SK-N-SH treated with all-trans-retinoic acid at 6 μM for 48 hours (cell line): ENCODE measurements around the gene UBR2.

Source experiments
- ATAC-seq: fragments of 200-7000 bp; cut with Tn5 transposase; 3 replicates; pipeline ENCODE4 v1.9.1; 2020; ENCODE audit warnings: mild to moderate bottlenecking, moderate library complexity
- ARNTL ChIP-seq: fragments of 450-650 bp; formaldehyde crosslinking; IDR thresholded peaks from 2 replicates; pipeline ENCODE4 v1.5.0; 2020; ENCODE audit warnings: low read depth, mild to moderate bottlenecking, moderate library complexity, borderline replicate concordance
- BACH2 ChIP-seq: fragments of 250-450 bp; sonication (Bioruptor Pico); IDR thresholded peaks from 2 replicates; pipeline ENCODE4 v1.9.0; 2021; ENCODE audit warnings: mild to moderate bottlenecking, borderline replicate concordance
- CREB5 ChIP-seq: fragments of 250-450 bp; sonication (Bioruptor Pico); IDR thresholded peaks from 2 replicates; pipeline ENCODE4 v1.5.1; 2020; ENCODE audit warnings: low read depth, mild to moderate bottlenecking, moderate library complexity
- CSRNP3 ChIP-seq: fragments of 250-450 bp; sonication (Bioruptor Pico); IDR thresholded peaks from 2 replicates; pipeline ENCODE4 v1.5.1; 2021; ENCODE audit warnings: mild to moderate bottlenecking, moderate library complexity
- ESRRG ChIP-seq: fragments of 250-450 bp; sonication (Bioruptor Pico); IDR thresholded peaks from 2 replicates; pipeline ENCODE4 v1.6.1; 2021; ENCODE audit warnings: mild to moderate bottlenecking
- GLIS3 ChIP-seq: fragments of 250-450 bp; sonication (Bioruptor Pico); IDR thresholded peaks from 2 replicates; pipeline ENCODE4 v1.5.0; 2020; ENCODE audit warnings: mild to moderate bottlenecking, moderate library complexity
- OSR1 ChIP-seq: fragments of 250-450 bp; sonication (Bioruptor Pico); IDR thresholded peaks from 2 replicates; pipeline ENCODE4 v1.8.0; 2022; ENCODE audit warnings: moderate library complexity, mild to moderate bottlenecking, inconsistent platforms
- POU6F1 ChIP-seq: fragments of 250-450 bp; sonication (Bioruptor Pico); IDR thresholded peaks from 2 replicates; pipeline ENCODE4 v1.8.0; 2021; ENCODE audit warnings: low read depth, mild to moderate bottlenecking, moderate library complexity, borderline replicate concordance
- RARB ChIP-seq: fragments of 250-450 bp; sonication (Bioruptor Pico); IDR thresholded peaks from 2 replicates; pipeline ENCODE4 v1.8.0; 2021; ENCODE audit warnings: mild to moderate bottlenecking, moderate library complexity
- SNAI2 ChIP-seq: fragments of 250-450 bp; sonication (Bioruptor Pico); IDR thresholded peaks from 2 replicates; pipeline ENCODE4 v1.5.0; 2020; ENCODE audit warnings: mild to moderate bottlenecking, moderate library complexity
- TCF4 ChIP-seq: fragments of 250-450 bp; sonication (Bioruptor Pico); IDR thresholded peaks from 2 replicates; pipeline ENCODE4 v1.8.0; 2021; ENCODE audit warnings: mild to moderate bottlenecking, moderate library complexity, borderline replicate concordance
- TOX ChIP-seq: fragments of 250-450 bp; sonication (Bioruptor Pico); IDR thresholded peaks from 2 replicates; pipeline ENCODE4 v1.8.0; 2021; ENCODE audit warnings: mild to moderate bottlenecking, moderate library complexity, borderline replicate concordance
- ZC3H10 ChIP-seq: fragments of 250-450 bp; sonication (Bioruptor Pico); IDR thresholded peaks from 2 replicates; pipeline ENCODE4 v1.5.1; 2021; ENCODE audit warnings: mild to moderate bottlenecking, moderate library complexity
- ZFP30 ChIP-seq: fragments of 450-650 bp; formaldehyde crosslinking; IDR thresholded peaks from 2 replicates; pipeline ENCODE4 v1.5.0; 2022; ENCODE audit warnings: mild to moderate bottlenecking, moderate library complexity
- ZNF70 ChIP-seq: fragments of 450-650 bp; formaldehyde crosslinking; IDR thresholded peaks from 2 replicates; pipeline ENCODE4 v1.5.0; 2020; ENCODE audit warnings: mild to moderate bottlenecking, moderate library complexity
- TF ChIP-seq, protein P1 (sequence below): fragments of 250-450 bp; sonication (Bioruptor Pico); IDR thresholded peaks from 2 replicates; pipeline ENCODE4 v1.8.0; 2020; ENCODE audit warnings: mild to moderate bottlenecking, moderate library complexity, borderline replicate concordance
- TF ChIP-seq, protein P2 (sequence below): fragments of 250-450 bp; sonication (Bioruptor Pico); IDR thresholded peaks from 2 replicates; pipeline ENCODE4 v1.5.0; 2020; ENCODE audit warnings: mild to moderate bottlenecking, moderate library complexity

UBR2 gene

GRCh38 chr6:42539135-42539534, 24.7 kb upstream of the UBR2 start:
- no peak for ATAC-seq
- TF ChIP-seq ZNF70 (CRISPR knock-in tag) (no peak), GLIS3 (CRISPR knock-in tag) (no peak), TOX (CRISPR knock-in tag) (no peak)

DNA sequence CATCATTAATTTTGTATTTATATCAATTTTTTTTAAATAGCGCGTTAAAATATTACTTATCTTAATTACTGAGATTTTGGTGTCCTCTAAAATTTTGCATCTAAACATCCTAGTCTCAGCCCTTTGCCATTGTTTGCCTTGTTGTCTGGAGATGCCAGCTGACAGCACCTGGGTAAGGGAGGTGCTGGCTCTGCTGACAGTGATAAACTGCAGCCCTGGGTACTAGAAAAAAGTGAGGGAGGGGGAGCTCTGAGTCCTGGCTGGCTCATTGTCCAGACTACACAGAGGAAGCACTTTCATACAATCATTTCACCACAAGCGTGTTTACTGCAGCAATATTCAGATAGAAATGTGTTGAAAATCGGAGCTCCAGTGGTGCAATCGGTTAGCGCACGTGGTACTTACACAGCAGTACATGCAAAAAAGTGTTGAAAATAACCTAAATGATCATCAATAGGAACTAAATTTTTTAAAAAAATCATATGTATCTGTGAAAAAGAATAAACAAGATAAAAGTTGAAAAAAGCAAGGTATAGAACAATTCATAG, 18.5 kb upstream of the UBR2 start:
- ATAC-seq, result no peak
- TF ChIP-seq SNAI2 (CRISPR knock-in tag), result no peak
- TF ChIP-seq ZC3H10 (CRISPR knock-in tag), result no peak
- no peak for TF ChIP-seq RARB (CRISPR knock-in tag)
- no peak for TF ChIP-seq POU6F1 (CRISPR knock-in tag)
- TF ChIP-seq CSRNP3 (CRISPR knock-in tag), result no peak
- TF ChIP-seq, protein P1, sequence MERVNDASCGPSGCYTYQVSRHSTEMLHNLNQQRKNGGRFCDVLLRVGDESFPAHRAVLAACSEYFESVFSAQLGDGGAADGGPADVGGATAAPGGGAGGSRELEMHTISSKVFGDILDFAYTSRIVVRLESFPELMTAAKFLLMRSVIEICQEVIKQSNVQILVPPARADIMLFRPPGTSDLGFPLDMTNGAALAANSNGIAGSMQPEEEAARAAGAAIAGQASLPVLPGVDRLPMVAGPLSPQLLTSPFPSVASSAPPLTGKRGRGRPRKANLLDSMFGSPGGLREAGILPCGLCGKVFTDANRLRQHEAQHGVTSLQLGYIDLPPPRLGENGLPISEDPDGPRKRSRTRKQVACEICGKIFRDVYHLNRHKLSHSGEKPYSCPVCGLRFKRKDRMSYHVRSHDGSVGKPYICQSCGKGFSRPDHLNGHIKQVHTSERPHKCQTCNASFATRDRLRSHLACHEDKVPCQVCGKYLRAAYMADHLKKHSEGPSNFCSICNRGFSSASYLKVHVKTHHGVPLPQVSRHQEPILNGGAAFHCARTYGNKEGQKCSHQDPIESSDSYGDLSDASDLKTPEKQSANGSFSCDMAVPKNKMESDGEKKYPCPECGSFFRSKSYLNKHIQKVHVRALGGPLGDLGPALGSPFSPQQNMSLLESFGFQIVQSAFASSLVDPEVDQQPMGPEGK, result no peak
- no peak for TF ChIP-seq TOX (CRISPR knock-in tag)
- TF ChIP-seq BACH2 (CRISPR knock-in tag), result no peak
- no peak for TF ChIP-seq ARNTL
- TF ChIP-seq ZFP30, result no peak
- no peak for TF ChIP-seq CREB5 (CRISPR knock-in tag)

DNA sequence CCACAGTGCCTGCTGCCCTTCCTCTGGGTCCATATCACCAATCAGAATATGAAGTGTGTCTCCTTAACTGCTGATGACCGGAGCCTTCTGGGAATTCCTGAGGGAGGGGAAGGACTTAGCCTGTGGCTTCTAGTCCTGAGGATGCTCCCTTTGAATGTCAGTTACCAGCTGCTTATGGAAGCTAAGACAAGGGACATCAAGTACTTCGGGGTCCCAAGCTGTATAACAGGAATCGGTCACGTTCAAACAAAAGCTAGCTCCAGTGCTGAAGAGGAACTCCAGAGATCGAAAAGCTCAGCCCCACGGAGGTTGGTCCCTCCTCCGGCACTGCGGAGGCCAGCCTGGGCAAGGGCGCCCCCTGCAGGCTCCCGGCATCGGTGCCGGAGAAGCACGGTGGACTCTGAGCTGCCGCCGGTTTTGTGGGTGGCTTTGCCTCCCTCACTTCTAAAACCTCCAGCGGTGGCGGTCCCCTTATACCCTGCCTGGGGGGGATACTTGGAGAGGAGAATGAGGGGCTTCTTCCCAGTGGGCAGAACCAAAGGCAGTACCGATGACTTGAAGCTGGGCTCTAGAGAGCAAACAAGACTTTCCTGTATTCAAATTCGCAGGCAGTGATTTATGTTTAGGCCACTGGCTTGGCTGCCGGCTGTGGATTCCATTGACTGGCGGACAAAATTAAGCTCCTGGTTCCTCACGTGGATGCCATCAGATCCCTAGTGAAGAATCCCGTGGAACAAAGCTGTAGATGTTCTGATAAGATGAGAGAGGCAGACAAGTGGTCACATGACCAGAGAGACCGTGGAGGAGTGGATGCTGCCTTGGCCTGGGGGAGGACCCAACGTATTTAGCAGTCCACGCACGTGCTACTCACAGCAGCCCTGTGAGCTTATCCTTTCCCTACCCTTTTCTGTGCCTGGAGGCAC, 16.2 kb upstream of the UBR2 start:
- peak; percentile 100 for ATAC-seq
- TF ChIP-seq ZC3H10 (CRISPR knock-in tag) (no peak), OSR1 (no peak), ZNF70 (CRISPR knock-in tag) (no peak), CSRNP3 (CRISPR knock-in tag) (no peak), ZFP30 (no peak), TCF4 (CRISPR knock-in tag) (no peak), ESRRG (no peak), ARNTL (no peak), GLIS3 (CRISPR knock-in tag) (no peak), CREB5 (CRISPR knock-in tag) (no peak)
- TF ChIP-seq, protein P2, sequence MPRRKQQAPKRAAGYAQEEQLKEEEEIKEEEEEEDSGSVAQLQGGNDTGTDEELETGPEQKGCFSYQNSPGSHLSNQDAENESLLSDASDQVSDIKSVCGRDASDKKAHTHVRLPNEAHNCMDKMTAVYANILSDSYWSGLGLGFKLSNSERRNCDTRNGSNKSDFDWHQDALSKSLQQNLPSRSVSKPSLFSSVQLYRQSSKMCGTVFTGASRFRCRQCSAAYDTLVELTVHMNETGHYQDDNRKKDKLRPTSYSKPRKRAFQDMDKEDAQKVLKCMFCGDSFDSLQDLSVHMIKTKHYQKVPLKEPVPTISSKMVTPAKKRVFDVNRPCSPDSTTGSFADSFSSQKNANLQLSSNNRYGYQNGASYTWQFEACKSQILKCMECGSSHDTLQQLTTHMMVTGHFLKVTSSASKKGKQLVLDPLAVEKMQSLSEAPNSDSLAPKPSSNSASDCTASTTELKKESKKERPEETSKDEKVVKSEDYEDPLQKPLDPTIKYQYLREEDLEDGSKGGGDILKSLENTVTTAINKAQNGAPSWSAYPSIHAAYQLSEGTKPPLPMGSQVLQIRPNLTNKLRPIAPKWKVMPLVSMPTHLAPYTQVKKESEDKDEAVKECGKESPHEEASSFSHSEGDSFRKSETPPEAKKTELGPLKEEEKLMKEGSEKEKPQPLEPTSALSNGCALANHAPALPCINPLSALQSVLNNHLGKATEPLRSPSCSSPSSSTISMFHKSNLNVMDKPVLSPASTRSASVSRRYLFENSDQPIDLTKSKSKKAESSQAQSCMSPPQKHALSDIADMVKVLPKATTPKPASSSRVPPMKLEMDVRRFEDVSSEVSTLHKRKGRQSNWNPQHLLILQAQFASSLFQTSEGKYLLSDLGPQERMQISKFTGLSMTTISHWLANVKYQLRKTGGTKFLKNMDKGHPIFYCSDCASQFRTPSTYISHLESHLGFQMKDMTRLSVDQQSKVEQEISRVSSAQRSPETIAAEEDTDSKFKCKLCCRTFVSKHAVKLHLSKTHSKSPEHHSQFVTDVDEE (CRISPR knock-in tag), result no peak
- TF ChIP-seq, all 23 proteins: peak for 0
